Tibial nerve (tissue), 3 donors: ENCODE data around the gene MOSPD3.

Experiments
- POLR2A ChIP-seq, 2 donors: fragments of 450-650 bp; IDR thresholded peaks; one replicate each; pipeline ENCODE4 v1.6.1; 2017; ENCODE audit warnings: antibody characterized with exemption in 2 of 2, mild to moderate bottlenecking in 2 of 2, moderate library complexity in 2 of 2
- TF ChIP-seq, protein P1 (sequence below), 5 experiments: fragments of 200-600 bp in 3 of 5; fragments of 450-650 bp in 2 of 5; sonication (generic) in 3 of 5; IDR thresholded peaks; one replicate each; pipeline ENCODE4 v1.5.1; 2016 to 2019; ENCODE audit warnings: antibody characterized with exemption in 5 of 5, mild to moderate bottlenecking in 3 of 5, moderate library complexity in 2 of 5

DNA sequence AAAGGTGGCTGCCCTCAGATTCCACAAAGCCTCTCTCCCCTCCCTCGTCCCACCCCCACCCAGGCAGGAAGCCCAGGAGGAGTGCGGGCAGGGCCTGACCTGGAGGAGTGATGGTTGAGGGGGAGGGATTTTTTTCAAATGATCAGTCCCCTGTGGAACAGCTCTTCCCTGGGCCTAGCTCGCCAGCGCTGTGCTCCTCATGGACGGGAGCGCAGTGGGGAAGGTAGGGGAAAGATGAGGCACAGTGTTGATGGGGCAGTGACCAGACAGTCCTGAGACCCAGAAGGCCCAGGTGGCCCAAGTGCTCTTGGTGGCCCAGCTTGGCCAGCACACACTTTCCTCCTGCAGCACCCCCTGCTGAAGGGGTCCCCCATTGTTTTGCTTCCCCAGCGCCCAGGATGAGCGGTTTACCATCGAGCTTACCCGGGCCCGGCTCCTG lies 47.2 kb upstream of the MOSPD3 start:
- TF ChIP-seq, protein P1, sequence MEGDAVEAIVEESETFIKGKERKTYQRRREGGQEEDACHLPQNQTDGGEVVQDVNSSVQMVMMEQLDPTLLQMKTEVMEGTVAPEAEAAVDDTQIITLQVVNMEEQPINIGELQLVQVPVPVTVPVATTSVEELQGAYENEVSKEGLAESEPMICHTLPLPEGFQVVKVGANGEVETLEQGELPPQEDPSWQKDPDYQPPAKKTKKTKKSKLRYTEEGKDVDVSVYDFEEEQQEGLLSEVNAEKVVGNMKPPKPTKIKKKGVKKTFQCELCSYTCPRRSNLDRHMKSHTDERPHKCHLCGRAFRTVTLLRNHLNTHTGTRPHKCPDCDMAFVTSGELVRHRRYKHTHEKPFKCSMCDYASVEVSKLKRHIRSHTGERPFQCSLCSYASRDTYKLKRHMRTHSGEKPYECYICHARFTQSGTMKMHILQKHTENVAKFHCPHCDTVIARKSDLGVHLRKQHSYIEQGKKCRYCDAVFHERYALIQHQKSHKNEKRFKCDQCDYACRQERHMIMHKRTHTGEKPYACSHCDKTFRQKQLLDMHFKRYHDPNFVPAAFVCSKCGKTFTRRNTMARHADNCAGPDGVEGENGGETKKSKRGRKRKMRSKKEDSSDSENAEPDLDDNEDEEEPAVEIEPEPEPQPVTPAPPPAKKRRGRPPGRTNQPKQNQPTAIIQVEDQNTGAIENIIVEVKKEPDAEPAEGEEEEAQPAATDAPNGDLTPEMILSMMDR (IDR thresholded peaks at IDR 0.05), result no peak
- TF ChIP-seq POLR2A (IDR thresholded peaks at IDR 0.05), result no peak
